ENCODE results near the gene PNMT.

PNMT gene

GRCh38 chr17:39653316-39653661 lies 15.0 kb upstream of the PNMT start:
- peak overlapping the region; percentile 79 for H3K27ac ChIP-seq
- TF ChIP-seq, protein P1, sequence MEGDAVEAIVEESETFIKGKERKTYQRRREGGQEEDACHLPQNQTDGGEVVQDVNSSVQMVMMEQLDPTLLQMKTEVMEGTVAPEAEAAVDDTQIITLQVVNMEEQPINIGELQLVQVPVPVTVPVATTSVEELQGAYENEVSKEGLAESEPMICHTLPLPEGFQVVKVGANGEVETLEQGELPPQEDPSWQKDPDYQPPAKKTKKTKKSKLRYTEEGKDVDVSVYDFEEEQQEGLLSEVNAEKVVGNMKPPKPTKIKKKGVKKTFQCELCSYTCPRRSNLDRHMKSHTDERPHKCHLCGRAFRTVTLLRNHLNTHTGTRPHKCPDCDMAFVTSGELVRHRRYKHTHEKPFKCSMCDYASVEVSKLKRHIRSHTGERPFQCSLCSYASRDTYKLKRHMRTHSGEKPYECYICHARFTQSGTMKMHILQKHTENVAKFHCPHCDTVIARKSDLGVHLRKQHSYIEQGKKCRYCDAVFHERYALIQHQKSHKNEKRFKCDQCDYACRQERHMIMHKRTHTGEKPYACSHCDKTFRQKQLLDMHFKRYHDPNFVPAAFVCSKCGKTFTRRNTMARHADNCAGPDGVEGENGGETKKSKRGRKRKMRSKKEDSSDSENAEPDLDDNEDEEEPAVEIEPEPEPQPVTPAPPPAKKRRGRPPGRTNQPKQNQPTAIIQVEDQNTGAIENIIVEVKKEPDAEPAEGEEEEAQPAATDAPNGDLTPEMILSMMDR (conservative IDR thresholded peaks at IDR 0.05) = no peak
- TF ChIP-seq ZFX (IDR thresholded peaks at IDR 0.05) = no peak

DNA sequence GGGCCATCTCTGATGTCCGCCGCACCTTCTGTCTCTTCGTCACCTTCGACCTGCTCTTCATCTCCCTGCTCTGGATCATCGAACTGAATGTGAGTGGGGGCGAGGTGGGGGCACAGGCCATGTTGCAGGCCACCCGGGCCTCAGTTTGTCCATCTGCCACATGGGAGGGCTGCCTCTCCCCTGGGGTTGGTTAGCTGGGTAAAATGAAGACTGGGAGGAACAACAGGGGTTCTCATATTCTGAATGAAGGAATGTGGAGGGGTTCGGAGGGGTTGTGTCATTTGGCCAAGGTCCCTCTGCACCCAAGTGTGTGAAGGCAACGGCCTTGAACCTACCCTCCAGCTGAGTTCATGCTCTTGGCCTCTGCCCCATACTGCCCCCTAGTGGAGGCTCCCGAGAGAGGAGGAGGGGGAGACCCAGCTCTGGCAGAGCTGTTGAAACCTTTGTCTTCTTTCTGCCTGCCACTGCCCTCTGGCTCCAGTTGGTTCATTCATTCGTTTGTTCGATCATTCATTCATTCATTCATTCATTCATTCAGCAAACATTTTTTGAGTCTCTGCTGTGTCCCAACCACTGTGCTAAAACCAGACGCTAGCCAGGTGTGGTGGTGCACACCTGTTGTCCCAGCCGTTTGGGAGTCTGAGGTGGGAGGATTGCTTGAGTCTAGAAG lies 14.5 kb upstream of the PNMT start:
- TF ChIP-seq, protein P1 (conservative IDR thresholded peaks at IDR 0.05) = peak; percentile 96
- TF ChIP-seq ZFX (IDR thresholded peaks at IDR 0.05) = no peak
- peak overlapping the region; percentile 79 for H3K27ac ChIP-seq

GRCh38 chr17:39655105-39655504 lies 13.1 kb upstream of the PNMT start:
- TF ChIP-seq, protein P1 (conservative IDR thresholded peaks at IDR 0.05) = no peak
- TF ChIP-seq ZFX (IDR thresholded peaks at IDR 0.05) = no peak
- no peak overlapping the region for H3K27ac ChIP-seq

GRCh38 chr17:39658346-39658745 lies 9.9 kb upstream of the PNMT start:
- TF ChIP-seq, protein P1 (conservative IDR thresholded peaks at IDR 0.05) = no peak
- TF ChIP-seq ZFX (IDR thresholded peaks at IDR 0.05) = no peak
- no peak overlapping the region for H3K27ac ChIP-seq

DNA sequence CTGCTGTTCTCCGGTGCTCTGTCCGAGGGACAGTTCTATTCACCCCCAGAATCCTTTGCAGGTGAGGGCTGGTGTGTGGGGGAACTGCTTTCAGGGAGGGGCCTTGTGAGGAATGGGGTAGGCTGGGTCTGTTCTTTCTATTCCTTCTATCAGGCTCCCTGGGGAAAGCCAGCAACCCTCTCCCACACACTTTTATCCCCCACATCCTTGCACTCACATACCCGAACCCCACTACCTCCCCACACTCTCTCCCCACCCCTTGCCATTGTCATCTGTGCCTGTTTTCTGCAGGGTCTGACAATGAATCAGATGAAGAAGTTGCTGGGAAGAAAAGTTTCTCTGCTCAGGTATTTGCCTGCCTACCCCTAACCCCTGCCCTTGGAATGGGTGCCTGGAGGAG lies 9.5 kb upstream of the PNMT start:
- TF ChIP-seq, protein P1 (conservative IDR thresholded peaks at IDR 0.05) = no peak
- TF ChIP-seq ZFX (IDR thresholded peaks at IDR 0.05) = no peak
- H3K27ac ChIP-seq = no peak overlapping the region

DNA sequence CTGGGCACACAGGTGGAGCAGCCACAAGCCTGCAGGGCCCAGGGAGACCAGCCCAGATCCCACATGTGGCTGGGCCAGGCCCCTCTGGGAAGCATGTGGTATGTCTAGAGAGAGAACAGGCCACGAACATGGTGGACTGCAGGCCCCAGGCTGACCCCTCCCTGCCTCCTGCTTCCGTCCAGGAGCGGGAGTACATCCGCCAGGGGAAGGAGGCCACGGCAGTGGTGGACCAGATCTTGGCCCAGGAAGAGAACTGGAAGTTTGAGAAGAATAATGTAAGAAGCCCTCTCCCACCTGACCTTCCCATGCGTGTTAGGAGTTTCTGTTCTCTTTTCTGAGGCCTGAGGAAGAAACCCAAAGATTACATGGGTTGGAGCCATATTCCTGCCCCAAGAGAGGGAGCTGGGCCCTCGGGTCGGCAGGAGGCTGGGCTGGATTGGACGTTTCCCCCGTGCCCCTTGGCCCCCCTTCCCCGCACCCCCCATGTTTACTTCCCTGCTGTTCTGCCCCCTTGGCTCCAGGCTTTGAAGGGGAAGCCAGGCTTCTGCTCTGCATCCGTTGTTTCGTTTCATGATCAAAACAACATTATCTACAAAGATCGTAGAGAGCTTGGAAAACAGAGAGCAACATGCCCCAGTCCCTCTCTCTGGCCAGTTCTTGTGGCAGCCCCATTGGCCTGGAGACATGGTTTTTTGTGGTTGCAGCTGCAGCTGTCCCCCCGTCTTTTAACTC lies 8.8 kb upstream of the PNMT start:
- no peak overlapping the region for H3K27ac ChIP-seq
- TF ChIP-seq ZFX (IDR thresholded peaks at IDR 0.05) = no peak
- TF ChIP-seq, protein P1 (conservative IDR thresholded peaks at IDR 0.05) = no peak

DNA sequence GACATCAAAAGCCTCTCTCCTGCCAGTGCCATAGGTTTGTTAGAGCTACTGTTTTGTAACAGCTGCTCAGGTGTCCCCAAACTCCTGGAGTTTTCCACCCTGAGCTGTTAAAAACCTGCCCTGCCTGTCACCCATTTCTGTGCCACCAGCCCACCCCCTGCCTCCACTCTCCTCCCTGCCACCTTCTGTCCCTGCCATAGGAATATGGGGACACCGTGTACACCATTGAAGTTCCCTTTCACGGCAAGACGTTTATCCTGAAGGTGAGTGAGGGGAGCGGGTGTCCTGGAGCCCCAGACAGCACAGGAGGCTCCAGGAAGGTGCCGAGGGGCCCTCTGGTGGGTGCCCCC lies 8.3 kb upstream of the PNMT start:
- H3K27ac ChIP-seq = no peak overlapping the region
- TF ChIP-seq, protein P1 (conservative IDR thresholded peaks at IDR 0.05) = no peak
- no peak for TF ChIP-seq ZFX (IDR thresholded peaks at IDR 0.05)
